ENCODE data around the gene GUCA2B.

DNA sequence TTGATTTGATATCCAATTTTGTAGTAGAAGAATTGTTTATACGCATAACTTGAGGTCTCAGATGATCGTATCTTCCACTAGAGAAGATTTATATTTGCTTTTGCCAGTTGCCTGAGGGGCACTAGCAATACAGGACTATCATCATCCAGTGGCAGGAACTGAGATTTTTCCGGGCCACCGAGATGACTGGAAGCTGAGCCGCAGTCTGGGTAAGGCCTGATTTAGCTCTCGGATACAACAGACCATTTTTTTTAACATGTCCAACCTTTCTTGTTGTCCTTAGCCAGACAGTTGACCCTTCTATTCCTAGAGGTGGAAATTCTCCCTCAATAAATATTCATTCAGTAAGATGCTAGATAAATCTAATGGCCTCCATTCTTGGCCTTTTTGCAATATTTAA is 25.4 kb upstream of the GUCA2B start:
- TF ChIP-seq, protein P1, sequence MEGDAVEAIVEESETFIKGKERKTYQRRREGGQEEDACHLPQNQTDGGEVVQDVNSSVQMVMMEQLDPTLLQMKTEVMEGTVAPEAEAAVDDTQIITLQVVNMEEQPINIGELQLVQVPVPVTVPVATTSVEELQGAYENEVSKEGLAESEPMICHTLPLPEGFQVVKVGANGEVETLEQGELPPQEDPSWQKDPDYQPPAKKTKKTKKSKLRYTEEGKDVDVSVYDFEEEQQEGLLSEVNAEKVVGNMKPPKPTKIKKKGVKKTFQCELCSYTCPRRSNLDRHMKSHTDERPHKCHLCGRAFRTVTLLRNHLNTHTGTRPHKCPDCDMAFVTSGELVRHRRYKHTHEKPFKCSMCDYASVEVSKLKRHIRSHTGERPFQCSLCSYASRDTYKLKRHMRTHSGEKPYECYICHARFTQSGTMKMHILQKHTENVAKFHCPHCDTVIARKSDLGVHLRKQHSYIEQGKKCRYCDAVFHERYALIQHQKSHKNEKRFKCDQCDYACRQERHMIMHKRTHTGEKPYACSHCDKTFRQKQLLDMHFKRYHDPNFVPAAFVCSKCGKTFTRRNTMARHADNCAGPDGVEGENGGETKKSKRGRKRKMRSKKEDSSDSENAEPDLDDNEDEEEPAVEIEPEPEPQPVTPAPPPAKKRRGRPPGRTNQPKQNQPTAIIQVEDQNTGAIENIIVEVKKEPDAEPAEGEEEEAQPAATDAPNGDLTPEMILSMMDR (IDR thresholded peaks at IDR 0.05), result no peak
- TF ChIP-seq POLR2A (IDR thresholded peaks at IDR 0.05) (no peak), POLR2AphosphoS5 (IDR thresholded peaks at IDR 0.05) (no peak), EP300 (IDR thresholded peaks at IDR 0.05; ENCODE audit: low read depth) (no peak)

Data from transverse colon (tissue), 4 donors.